H1 (cell line): ENCODE results near the gene RBM24. TPM values are rescaled to one million over a fixed set of nuclear protein-coding genes. Genes with fewer than 3 reads are reported as not detected.

Source experiments
- EZH2 ChIP-seq: fragments of 200-600 bp; sonication (generic); IDR thresholded peaks from 2 replicates; pipeline ENCODE4 v1.7.1; 2012; ENCODE audit warnings: low read depth, mild to moderate bottlenecking, moderate library complexity, low read length, inconsistent platforms; ENCODE audit not compliant: severe bottlenecking
- HDAC2 ChIP-seq, 2 experiments: fragments of 300-600 bp in 1 of 2; sonication (generic) in 1 of 2; IDR thresholded peaks; 2 replicates each; pipeline ENCODE4 v1.6.1; 2011 to 2012; ENCODE audit warnings: low read depth in 2 of 2, low read length in 2 of 2, mild to moderate bottlenecking in 2 of 2, moderate library complexity in 2 of 2, borderline replicate concordance in 1 of 2, inconsistent platforms in 1 of 2
- JUND ChIP-seq: IDR thresholded peaks from 2 replicates; pipeline ENCODE4 v1.6.1; 2011; ENCODE audit warnings: mild to moderate bottlenecking, improper control_type of control experiment, low read length
- POLR2AphosphoS5 ChIP-seq: IDR thresholded peaks from 2 replicates; pipeline ENCODE4 v1.6.1; 2011; ENCODE audit warnings: low read depth, low read length
- SAP30 ChIP-seq: fragments of 300-600 bp; sonication (generic); IDR thresholded peaks from 2 replicates; pipeline ENCODE4 v1.7.1; 2012; ENCODE audit warnings: low read length, moderate library complexity, mild to moderate bottlenecking, inconsistent platforms; ENCODE audit not compliant: insufficient read depth, insufficient replicate concordance
- polyA plus RNA-seq, 7 experiments: library from polyadenylated mRNA; depleted of rRNA in 3 of 7; stranded (reverse) in 5 of 7; unstranded in 2 of 7; fragments of >200 nt in 5 of 7; fragments of 200-250 nt in 2 of 7; gene quantifications; 1 replicate in 5 of 7; 2 replicates in 1 of 7; 4 replicates in 1 of 7; pipeline versions ENCODE4 v1.2.1 to v1.2.3, GENCODE V29; 2011 to 2013; ENCODE audit warnings: missing spikeins in 2 of 7, mixed read lengths in 2 of 7
- total RNA-seq: library from RNA; stranded (reverse); fragmentation: NEBNext Ultra II Directional; extraction: Animal tissue kit (Norgen Biotek cat#: 25700); gene quantifications from 2 replicates; pipeline ENCODE4 v1.2.1, GENCODE V29; 2021

RBM24 gene
- total and polyA plus RNA-seq, 2 of the 8 experiments (the other 6 are each of a cell fraction or from before 2014, with no cell fraction given): 0.52 to 2.6 TPM

DNA sequence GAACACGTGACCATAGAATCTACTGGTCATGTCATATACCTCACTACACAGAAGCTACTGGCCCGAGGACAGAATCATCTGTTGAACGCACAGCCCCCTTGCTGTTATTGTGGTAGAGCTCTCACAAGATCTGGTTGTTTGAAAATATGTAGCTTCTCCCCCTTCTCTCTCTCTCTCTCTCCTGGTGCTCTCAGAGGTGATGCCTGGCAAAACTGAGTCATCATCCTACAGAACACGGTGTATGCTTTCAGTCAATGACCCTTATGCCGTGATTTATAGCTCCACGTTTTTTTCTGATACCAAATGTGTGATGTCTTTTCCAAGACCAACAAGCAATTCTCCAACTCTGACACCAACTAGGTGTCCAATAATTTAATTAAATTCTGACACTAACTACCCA, 13.0 kb upstream of the RBM24 start (continued):
- TF ChIP-seq EZH2: no peak
- no peak for TF ChIP-seq HDAC2 (IDR thresholded peaks at IDR 0.05; ENCODE audit: borderline replicate concordance in 1 of 2, low read depth in 2 of 2, low read length in 2 of 2)
- no peak for TF ChIP-seq SAP30
- TF ChIP-seq POLR2AphosphoS5: no peak
- TF ChIP-seq JUND: no peak
- TF ChIP-seq, all 59 proteins: peak for 0
